HG03469 (cell line): ENCODE data around the gene B4GALNT3.

Source experiments
- ATAC-seq: cut with Tn5 transposase; IDR thresholded peaks from one replicate; pipeline ENCODE4 v1.9.1; 2021; ENCODE audit warnings: mild to moderate bottlenecking, moderate library complexity, moderate number of reproducible peaks; ENCODE audit not compliant: unreplicated experiment

The B4GALNT3 gene

GRCh38 chr12:554001-554285 is 94.2 kb downstream of the B4GALNT3 start:
- no peak for ATAC-seq

- no peak for ATAC-seq
These were observed 96.8 kb downstream of the B4GALNT3 start for GRCh38 chr12:556498-556897.

DNA sequence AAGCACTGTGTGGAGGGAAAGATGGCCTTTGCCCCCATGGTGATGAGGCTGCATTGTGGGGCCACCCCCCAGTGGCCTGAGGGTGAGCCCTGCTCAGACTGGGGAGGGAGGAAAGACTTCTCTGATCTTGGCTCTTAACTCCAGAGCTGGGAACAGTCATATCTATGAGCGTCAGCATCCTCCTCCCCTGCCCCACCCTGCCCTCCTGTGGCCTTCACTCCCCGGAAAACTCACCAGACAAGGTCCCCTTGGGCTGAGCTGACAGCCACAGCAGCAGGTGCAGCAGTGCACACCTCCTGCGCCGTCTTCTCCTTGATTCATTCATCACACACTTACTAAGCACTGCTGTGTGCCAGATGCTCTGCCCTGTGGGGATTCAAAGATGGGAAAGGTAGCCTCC is 98.8 kb downstream of the B4GALNT3 start:
- no peak for ATAC-seq

GRCh38 chr12:559208-559905 is 99.6 kb downstream of the B4GALNT3 start:
- ATAC-seq: no peak

GRCh38 chr12:559906-560455 is 100.2 kb downstream of the B4GALNT3 start:
- no peak for ATAC-seq

DNA sequence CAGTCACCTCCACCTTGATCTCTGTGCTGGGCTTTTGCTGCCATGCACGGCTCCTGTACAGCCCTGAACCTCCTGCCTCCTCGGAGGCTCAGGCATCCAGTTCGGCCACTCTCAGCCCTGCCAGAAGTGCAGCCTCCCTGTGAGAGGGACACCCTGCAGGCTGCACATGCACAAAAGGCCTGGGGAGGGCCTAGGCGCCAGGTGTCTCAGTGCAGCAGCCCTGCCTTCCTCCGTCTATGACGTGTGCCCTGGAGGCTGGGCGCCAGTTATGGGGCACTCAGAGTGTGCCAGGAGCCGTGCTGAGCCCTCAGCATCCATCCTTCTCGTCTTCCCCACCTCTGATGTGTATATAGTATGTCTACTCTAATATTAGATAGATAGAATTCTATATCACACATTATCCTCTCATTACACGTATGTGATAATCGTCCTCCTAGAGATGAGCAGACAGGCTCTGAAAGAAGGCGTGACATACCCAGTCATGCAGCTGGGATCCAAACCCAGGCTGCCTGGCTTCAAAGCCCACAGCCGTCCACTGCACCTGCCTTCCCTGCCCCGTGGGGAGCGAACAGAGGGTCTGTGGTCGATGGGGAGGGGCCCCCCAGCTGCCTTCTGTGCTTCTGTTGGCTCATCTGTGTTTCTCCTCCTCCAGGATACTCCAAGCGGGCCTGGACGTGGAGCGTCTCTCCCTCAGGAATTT is 101.1 kb downstream of the B4GALNT3 start:
- no peak for ATAC-seq

- ATAC-seq: no peak
These were observed 101.6 kb downstream of the B4GALNT3 start for GRCh38 chr12:561391-561705.

GRCh38 chr12:561908-562593 is 102.3 kb downstream of the B4GALNT3 start:
- no peak for ATAC-seq

DNA sequence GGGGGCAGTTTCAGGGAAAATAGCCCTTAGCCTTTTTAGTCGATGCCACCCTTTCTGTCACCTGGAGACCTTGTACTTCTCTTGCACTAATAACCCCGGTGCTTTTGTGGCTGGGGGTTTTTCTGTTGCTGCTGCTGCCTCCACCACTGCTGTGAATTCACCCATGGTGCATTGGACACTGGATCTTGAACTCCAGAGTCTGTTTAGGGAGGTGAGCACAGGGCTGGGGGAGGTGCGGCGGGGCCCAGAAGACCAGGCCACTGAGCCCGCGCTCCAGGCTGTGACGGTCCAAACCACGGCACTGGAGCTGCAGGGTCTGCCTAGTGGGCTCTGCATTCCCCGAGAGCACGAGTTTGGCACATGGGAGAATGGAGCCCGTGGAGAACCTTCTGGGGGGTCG is 102.9 kb downstream of the B4GALNT3 start:
- no peak for ATAC-seq

DNA sequence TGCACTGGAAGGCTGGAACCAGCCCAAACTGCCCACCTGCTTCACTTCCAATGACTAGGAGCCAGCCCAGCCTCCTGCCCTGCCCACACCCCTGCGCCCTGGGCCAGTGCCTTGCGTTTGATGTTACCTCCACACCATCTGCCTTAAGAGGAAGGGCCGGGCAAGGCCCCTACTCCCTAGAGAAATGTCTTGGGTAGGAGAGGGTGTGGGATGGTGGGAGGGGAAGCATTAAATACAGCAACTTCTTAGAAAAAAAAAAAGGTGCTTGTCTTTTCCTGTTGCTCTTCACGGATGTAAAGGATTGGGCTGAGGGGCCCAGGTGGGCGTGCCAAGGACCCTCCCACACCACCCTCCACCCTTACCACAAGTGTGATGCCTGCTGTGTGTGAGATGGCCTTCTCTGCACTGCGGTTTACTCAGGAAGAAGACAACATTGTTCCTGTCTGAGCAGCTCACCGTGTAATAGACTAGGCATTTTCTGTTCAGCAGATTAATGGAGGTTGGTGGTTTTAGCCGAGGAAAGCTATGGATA is 103.6 kb downstream of the B4GALNT3 start:
- ATAC-seq: no peak

DNA sequence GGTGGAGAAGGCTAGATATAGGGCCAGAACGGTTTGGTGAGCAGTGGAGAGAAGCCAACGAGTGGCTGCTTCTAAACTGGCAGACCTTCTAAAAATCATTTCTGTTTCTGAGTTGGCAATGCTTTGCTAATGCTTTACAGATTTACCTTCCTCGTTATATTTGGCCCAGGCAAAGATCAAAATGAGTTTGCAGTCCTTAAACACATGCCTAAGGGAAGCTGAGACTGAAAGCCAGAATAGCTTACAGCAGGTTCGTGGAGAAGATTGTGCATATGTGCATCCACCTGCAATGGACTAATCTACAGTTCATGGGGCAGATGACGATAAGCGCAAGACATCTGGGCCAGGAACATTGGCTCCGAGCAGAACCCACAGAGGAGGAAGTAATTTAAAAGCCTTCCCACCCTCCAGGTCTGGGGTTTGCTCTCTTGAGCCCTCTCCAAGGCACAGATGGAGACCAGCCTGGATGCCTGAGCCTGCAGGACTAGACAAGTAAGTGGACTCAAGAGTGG is 104.1 kb downstream of the B4GALNT3 start:
- no peak for ATAC-seq

GRCh38 chr12:565161-565560 is 105.4 kb downstream of the B4GALNT3 start:
- no peak for ATAC-seq

DNA sequence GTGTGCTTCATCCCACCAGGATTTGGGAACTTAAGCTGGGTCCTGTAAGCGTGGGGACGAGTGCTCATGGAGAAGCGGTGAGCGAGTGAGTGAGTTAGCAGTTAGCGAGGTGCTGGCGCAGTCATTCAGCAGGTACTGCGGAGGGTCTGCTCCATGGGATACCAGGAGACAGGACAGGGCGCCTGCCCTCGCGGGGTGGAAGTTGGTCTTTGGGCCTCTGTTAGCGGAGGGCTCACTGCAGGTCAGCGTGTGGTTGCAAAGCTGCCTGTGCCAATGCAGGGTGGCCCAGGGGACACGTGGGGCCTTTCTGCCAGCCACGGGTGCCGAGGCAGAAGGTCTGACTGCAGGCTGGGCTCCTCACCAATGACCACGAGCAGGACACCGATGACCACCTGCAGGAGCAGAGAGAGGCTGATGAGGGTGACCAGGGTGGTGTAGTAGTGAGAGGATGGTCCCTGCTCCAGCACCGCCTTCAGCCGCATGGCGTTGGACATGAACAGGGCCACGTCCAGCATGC is 105.9 kb downstream of the B4GALNT3 start:
- ATAC-seq: no peak

DNA sequence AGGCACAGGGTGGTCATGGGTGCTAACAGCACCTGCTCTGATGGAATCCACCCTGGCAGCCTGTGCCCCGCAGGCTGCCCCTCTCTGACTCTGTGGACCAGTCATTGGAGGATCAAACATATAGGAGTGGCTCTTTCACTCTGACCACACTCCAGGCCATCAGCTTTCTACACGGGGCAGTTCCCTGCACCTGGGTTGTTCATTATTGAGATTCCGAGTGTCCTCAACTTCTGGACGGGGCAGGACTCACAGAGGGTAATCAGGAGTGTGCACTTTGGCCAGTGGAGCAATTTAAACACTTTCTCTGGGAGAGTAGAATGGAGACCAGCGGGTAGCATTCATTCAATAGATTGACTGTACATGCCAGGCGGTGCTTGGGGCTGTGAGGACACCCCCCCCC is 108.7 kb downstream of the B4GALNT3 start:
- no peak for ATAC-seq

DNA sequence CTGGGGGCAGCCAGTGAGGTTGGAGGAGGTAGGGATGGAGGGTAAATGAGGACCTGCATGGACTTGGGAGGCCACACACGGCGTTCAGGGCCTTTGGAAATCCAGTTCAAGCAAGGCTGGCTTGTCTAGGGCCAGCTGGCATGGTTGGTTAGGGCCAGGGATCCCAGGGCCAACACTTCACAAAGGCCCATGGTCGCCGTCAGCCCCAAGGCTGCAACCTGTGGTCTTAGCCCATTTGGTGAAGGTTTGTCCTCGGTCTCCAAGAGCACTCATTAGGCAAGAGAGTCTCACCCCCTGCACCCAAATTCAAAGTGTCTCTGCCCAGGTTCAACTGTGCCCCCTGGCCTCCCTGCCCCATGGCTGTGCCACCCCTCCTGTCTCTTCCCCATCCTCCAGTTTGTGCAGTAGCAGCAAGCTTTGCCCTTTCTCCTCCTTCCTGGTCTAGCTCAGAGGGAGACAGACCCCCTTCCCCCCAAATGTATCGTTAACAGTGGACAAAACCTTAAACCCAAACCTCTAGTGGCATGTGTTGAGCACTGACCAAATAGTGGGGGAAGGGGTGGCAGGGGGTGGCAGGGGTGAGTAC is 109.4 kb downstream of the B4GALNT3 start:
- no peak for ATAC-seq

DNA sequence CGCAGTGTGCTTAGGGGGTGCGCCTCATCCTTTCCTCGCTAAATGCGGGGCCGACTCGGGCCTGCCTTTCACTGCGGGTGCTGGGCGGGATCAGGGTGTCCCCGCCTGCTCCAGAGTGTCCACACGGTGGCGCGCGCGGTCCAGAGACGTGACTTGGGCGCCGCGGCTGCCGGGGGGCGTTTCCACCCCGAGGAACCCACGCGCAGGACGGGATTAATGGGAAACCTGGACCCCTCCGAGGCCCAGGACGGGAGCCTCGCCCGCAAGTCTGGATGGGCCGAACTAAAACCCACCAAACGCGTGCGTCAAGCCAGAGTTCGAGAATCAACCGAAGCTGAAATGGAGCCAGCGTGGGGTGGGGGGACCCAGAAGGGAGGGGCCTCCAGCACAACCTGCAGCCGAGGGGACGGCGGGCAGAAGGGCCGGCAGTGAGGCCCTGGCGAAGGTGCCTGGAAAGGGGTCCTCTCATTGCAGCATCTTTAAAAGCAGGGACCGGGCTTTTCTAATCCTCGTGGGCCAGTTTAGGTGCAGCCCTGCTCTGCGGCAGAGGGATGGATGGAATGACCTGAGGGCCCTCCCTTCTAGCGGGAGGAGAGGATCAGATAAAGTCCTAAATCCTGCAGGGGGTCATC is 110.2 kb downstream of the B4GALNT3 start:
- no peak for ATAC-seq

DNA sequence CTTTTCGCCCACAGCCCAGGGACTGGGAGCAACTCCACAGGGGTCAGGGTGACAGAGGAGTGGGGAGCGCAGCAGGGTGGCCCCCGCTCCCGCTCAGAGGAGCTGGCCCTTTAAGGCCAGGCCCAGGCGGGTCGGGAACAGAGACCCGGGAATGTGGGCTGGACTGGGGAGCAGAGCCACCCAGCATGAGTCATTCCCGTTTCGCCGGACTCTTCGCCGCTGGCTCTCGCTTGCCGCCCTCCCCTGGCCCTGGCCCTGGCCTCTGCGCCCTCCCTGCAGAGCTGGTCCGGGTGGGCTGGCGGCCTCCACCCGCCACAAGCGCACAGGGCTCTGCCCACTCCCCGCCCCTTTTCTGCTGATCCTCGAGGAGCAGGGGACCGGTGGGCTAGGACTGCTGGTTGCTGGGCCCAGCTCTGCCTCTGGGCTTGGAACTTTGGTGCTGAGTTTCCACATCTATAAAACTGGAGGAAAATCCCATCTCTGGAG is 110.7 kb downstream of the B4GALNT3 start:
- ATAC-seq: no peak

GRCh38 chr12:570921-571794 is 111.4 kb downstream of the B4GALNT3 start:
- ATAC-seq: no peak

DNA sequence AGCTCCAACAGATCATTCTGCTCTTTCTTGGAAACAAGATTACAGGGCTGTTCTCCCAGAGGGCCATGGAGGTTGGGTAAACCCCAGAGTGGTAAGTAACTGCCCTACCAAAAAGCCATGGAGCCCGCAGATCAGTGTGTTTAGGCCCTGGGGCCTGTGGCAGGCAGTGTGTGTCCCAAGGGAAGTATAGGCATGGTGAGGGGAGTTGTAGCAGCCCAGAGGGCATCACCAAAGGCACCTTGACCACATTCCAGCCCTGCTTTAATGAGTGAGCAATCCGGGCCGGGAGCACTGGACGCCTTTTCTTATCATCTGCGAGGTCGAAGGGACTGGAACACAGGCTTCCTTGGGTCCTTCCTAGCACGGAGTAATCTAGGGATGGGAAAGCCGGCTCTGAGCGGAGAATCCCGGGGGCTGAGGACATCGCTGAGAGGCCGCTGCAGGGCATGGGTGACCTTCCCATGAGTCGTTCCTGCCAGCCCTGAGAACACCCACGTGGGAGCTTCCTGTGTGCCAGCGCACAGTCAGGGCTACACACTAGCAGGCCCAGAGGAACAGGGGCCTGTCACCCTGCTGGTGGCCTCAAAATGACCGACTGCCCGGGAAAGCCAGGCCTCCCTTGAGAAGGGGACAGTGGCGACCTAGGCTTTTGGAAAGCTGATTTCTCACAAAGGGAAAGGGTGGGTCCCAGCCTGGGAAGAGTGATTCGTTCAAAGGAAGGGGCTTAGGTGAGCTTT is 112.2 kb downstream of the B4GALNT3 start:
- ATAC-seq: no peak
